ENCODE measurements around the gene NR4A3.
A peak's percentile ranks its signal among the peaks of the same experiment; 100 is the strongest.
"Not testable (repeated sequence)": the region's sequence is repeated elsewhere in the genome, so short reads cannot be mapped to it uniquely, and the experiment has no call there.

Gene NR4A3

DNA sequence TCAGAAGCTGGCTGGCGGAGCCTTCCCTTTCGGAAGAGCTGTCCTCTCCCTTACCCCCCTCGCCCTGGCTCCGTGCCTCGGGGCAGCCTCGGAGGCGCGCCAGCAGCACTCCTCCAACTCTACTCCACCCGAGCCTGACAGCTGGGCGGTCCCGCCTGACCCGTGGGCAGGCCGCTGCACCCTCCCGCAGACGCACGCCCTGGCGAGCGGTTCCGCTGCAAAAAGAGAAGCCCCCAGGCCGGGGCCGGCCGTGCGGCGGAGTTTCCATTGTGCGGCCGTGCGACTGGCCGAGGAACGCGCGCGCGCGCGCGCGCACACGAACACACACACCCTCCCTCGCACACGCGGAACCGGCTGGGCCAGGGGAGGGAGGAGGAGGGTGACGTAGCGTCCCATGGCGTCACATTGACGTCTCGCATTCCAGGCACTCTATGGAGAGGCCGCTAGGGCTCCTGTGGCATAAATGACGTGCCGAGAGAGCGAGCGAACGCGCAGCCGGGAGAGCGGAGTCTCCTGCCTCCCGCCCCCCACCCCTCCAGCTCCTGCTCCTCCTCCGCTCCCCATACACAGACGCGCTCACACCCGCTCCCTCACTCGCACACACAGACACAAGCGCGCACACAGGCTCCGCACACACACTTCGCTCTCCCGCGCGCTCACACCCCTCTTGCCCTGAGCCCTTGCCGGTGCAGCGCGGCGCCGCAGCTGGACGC, at the start of gene NR4A3:
Gene NR4A3 (plus strand): TSS at position 490 of the 713 bp plus-strand sequence. CDS start 6,158 bp downstream, outside the sequence.
- peak; percentile 100 for DNase-seq (ENCODE audit: low read depth)

DNA sequence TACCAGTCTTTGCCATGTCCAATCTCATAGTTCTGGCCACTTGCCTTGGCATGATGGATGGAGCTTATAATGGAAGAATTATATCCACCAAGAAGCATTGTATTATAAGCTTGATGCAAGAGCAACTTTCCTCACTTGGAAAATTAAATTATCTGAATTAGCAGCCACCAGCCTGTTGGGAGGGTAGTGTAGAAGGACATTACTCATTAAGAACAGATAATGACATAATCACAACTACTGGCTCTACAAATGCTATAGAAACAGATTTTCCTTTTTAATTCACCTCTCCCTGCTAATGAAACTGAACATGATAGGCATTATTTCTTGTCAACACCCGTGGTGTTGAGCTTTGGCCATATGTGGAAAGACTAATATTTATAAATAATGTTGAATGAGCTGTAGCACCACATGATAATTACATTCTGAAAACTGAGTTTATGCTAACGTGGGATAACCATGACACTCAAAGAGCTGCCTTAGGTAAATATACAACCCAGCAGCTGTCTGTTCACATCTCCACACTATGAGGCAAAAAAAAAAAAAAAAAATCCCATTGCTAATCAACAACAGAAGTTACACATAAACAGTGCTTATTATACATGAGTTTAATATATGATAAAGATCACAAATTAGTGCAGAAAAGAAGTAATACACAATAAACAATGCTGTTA, 48.1 kb upstream of the NR4A3 start:
- DNase-seq (ENCODE audit: low read depth): no peak

DNA sequence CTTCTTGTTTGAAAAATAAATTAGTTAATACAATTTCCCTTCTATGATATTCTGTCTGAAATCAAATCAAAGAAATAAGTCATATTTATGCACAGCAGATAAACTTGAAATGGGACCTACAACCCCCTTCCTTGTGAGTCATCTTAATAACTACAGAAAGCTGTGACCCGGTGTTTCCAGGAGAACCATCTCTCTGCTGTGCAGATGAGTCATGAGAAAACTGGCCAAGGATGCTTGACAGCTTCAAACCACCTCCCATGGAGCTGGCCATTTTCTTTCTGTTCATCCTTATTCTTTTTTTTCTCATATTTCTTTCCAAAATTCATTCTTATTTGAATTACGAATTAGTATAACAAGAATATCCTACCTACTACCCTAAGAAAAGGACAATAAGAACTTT, 43.4 kb upstream of the NR4A3 start:
- peak; percentile 66 for DNase-seq (ENCODE audit: low read depth)

DNA sequence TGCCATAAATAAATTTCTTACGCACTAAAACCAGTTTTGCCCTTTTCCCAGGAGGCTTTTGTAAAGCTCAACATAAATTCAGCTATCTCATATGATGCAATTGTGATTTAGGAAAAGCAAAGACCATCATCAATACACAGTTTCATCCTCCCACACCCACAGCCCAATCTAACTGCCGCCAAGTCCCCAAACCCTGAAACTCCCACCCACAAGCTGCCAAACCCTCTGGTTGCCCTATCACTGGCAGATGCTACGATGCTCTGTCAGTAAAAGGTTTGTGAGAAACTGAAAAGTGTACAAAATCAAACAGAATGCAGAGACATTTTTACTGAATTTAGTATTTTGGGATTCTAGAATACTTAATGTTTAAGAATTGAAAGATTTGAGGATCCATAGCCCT, 42.8 kb upstream of the NR4A3 start:
- no peak for DNase-seq (ENCODE audit: low read depth)

DNA sequence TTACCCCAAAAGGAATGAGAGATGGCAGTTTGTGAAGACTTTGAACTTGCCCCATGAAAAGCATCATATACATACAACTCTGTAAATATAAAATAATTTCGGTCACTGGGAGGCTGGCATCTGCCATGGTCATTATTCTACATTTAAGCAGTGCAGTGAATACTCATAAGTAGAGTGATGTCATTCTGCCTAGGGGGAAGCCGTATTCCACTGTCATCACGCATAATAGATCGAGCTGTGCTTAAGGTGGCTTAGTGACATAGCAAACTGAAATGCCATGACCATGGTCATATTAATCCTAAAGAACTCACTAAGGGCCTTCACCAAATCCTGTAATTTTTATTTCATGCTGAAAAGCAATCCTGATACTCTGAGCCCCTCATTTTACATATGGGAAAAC, 42.4 kb upstream of the NR4A3 start:
- DNase-seq (ENCODE audit: low read depth): no peak

DNA sequence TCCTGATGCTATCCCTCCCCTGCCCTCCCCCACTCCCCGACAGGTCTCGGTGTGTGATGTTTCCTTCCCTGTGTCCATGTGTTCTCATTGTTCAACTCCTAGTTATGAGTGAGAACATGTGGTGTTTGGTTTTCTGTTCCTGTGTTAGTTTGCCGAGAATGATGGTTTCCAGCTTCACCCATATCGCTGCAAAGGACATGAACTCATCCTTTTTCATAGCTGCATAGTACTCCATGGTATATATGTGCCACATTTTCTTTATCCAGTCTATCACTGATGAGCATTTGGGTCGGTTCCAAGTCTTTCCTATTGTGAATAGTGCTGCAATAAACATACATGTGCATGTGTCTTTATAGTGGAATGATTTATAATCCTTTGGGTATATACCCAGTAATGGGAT, 39.3 kb upstream of the NR4A3 start:
- DNase-seq (ENCODE audit: low read depth): not testable (repeated sequence)

DNA sequence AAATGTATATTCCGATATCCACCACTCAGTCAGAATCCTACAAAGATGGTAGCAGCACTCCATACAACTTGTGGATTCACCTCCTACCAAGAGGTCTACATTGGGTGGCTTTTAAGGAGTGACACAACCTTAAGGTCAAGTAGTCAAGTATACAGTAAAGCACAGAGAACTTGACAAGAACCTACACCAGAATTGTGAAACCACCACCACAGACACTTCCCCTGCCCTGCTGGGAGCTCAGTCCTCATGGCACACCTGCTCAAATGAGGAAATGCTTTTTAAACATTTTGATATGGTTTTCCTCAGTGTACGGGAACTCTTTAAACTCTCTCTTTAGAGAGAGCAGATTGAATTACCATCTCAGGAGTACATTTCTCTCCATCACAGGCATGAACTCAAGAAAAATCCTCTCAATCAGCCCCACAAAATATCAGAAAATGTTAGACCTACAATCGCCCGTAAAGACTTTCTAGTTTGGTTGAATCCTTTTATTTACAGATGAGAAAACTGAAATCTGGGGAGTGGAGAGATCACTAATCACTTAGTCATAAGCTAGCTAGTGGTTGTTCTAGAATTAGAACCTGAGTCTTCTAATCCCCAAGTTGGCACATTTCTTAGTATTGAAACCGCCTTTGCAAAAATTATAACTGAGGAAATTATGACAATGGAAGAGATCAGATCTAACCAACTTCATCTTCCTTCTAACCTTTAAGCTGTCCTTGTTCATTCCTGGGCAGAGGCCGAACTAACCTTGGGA, 38.5 kb upstream of the NR4A3 start:
- no peak for DNase-seq (ENCODE audit: low read depth)

DNA sequence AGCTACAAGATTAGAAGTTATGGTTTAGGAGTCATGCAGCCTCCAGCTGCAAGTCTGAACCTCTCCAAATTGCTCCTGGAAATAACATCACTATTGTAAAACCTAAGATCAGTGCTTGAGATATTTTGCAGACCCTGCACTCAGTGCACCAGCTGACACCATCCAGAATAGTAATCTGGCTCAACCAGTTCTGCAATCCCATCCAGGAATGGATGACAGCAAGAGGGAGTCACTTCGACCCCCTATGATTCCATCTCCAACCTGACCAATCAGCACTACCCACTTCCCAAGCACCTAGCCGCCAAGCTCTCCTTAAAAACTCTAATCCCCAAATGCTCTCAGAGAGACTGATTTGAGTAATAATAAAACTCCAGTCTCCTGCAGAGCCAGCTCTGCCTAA, 37.9 kb upstream of the NR4A3 start:
- DNase-seq (ENCODE audit: low read depth): no peak

DNA sequence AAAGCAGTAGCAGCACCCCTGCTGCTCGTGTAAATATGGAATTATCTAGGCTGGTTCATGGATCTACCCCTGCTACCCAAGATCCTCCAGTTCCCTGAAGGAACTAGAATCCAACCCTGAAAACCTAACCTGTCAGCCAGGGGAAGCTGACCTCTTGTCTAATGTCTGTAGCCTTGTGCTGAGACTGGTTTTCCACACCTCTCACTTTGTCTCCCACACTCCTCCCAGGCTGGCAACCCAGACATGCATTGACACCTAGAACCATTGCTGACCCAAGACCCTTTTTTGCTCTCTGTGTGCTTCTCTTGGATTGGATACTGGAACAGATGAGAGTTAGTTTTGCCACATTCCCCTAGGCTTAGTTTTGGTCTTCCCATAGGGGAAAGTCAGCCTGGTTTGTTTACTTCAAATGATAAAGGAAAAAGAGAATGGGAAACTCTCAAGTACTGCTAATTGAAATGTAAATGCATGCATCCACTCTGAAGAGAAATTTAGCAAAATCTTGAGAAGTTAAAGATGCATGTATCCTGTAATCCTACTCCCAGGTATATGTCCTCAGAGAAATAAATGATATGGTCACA, 36.6 kb upstream of the NR4A3 start:
- no peak for DNase-seq (ENCODE audit: low read depth)

DNA sequence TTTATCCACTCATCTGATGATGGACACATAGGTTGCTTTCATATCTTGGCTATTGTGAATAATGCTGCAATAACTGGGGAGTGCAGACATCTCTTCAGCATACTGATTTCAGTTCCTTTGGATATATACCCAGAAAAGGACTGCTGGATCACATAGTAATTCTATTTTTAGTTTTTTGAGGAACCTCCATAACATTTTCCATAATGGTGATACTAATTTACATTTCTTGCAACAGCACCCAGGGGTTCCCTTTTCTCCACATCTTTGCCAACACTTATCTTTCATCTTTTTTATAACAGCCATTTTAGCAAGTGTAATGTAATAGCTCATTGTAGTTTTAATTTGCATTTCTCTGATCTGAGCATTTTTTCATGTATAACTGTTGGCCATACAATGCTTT, 34.1 kb upstream of the NR4A3 start:
- DNase-seq (ENCODE audit: low read depth): no peak

DNA sequence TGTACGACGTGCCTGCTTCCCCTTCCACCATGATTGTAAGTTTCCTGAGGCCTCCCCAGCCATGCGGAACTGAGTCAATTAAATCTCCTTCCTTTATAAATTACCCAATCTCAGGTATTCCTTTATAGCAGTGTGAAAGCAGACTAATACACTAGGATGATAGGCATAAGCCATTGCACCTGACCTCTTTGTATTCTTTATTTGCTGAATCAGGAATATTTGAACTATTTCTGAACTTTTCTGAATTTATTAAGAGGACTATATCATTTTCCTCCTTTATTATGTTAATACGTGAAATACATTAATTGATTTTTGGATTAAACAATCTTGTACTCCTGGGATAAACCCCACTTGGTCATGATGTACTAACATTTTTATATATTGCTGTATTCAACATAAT, 28.2 kb upstream of the NR4A3 start:
- no peak for DNase-seq (ENCODE audit: low read depth)

DNA sequence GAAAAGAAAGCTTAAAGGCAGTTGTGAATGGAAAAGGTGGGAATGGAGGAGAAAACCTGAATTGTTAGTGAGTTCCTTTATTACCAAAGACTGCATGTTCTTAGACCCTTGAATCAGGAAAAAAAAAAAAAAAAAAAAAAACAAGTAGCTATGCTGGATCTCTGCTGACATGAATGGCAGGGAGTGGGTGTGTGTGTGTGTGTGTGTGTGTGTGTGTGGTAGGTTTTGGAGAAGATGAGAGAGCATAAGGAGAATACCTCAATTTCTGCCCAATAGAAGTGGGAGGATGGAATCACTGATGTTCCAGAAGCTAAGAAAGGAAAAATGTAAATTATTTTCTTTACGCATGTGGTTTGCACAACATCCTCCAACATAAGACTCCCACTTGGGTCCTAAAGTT, 25.5 kb upstream of the NR4A3 start:
- no peak for DNase-seq (ENCODE audit: low read depth)

DNA sequence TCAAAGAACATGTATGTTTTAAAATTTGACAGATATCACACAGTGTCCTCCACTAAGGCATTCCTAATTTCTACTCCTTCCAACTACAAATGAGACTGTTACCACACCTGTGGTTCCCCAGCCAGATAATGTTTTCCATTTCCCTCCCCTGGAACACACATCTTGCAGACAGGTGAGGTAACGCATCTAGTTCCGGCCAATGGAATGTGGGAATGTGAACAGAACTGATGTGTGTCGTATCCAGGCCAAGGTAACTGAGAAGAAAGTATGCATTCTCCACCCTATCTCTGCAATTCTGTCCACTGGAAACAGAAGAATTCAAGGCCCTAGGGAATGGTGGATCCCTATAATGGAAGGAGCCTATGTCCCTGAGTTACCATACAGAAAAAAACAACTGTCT, 19.9 kb upstream of the NR4A3 start:
- no peak for DNase-seq (ENCODE audit: low read depth)

DNA sequence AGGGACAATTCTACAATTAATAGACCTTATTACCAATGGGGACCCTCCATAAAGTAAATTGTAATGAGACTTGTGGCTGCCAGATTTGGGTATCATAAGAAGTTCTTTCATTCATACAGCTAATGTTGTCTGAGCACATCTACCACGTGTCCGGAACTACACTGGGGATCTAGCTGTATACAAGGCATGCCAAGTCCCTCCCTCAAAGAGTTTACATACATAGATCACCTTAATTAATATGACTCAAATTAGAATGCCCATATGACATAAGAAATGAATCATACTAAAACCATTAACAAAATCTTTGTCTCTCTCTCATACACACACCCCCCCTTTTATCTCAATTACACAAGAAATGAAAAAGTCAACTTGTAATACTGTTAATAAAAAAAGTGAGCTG, 18.0 kb upstream of the NR4A3 start:
- DNase-seq (ENCODE audit: low read depth): no peak

DNA sequence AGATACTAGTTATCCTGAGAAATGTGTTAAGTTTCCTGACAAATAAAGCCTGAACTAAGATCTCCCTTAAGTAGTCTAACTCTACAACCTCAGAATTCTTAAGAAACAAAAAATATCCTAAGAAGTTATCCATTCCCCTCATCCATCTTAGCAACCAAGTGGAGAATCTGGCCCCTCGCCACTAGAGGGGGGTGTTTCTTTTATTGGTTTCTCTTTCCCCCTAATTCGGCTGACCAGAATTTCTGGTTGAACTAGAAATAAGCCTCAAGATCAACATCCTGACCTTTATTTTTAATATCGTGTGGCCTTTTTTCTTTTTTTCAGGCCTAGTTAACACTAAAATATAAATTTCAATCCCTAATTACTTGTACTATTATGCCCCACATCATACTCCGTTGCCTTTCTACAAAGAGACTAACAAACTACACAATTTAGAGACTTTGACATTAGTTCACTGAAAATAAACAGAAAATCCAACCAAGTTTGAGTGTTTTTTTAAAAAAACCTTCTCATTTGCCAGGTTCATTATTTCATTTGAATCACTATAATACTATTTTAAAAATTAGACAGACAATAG, 14.3 kb upstream of the NR4A3 start:
- peak; percentile 47 for DNase-seq (ENCODE audit: low read depth)

DNA sequence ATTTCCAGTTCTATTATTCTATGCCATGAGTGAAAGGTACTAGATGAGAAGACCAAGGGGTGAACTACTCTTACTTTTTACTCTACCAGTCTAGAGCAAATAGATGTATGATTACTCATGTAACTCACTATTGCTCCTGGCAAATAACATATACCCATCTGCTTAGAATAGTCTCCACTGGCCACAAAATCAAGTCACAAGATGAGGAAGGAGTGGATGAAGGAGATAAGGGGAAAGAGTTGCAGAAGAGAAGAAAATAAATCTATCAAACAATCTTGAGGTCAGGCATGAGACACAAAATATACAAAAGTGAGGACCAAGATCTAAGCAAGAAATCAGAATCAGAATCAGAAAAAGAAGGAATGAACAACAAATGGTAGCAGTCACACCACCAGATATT, 13.7 kb upstream of the NR4A3 start:
- DNase-seq (ENCODE audit: low read depth): no peak

DNA sequence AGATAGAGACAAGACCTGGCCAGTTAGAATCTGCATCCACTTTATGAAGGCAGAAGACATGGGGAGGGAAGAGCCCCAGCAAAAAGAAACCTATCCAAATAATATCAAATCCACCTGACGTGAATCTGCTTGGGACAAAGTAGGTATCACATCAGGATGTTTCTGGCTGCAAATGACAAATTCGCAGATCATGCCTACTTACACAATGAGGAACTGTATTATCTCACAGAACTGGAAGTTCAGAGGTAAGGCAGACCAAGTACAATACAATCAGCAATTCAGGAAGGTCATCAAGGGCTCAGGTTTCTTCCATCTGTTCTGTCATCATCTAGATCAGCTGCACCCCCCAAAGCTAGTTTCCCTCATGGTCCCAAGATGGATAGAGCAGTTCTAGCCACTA, 13.2 kb upstream of the NR4A3 start:
- no peak for DNase-seq (ENCODE audit: low read depth)

DNA sequence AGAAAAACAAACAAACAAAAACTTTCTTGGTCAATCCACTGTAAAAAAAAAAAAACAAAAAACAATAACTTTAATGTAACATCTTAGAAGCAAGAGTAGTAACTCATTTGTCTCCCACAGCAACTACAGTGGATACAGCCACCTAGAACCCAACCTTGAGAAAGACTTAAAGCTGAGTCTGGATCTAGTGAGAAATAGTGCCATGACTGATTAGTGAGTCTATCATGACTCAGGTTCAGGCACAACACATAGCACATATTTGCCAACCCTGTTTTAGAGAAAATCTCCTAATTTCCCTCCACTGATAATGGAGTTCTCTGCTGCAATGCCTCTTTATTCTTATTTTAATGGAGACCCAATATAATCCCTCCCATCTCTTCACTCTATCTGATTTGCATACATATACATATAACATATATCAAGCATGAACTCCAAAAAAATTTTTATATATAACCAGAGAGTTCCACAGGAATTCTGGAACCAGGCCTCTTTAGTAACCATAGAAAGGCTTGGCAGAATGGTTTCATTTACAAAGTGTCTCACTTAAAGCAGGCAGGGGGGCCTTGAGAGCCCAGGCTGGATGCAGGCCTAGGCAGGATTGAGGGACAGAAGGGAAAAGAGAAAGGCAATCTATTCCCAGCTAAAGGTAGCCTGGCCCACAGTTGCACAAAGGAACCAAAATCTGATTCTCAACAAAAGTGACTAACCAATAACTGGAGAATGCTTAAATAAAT, 11.9 kb upstream of the NR4A3 start:
- no peak for DNase-seq (ENCODE audit: low read depth)

DNA sequence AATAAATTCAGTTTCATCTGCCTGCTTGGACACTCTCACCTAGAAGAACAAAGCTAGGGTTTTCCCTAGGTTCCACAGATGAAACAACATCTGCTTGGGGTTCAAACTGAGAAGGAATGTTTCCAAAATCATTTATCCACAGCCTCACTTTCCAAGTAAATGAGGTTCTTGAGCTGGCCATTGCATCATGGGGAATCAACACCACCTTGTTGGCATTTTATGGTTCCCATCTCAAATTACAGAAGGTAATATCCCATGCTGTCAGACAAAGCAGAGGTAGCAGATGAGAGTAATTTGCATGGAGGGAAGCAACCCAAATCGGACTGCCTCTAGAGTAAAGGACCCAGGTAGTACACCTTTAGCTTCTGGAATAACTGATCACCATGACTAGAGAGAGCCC, 10.5 kb upstream of the NR4A3 start:
- no peak for DNase-seq (ENCODE audit: low read depth)

DNA sequence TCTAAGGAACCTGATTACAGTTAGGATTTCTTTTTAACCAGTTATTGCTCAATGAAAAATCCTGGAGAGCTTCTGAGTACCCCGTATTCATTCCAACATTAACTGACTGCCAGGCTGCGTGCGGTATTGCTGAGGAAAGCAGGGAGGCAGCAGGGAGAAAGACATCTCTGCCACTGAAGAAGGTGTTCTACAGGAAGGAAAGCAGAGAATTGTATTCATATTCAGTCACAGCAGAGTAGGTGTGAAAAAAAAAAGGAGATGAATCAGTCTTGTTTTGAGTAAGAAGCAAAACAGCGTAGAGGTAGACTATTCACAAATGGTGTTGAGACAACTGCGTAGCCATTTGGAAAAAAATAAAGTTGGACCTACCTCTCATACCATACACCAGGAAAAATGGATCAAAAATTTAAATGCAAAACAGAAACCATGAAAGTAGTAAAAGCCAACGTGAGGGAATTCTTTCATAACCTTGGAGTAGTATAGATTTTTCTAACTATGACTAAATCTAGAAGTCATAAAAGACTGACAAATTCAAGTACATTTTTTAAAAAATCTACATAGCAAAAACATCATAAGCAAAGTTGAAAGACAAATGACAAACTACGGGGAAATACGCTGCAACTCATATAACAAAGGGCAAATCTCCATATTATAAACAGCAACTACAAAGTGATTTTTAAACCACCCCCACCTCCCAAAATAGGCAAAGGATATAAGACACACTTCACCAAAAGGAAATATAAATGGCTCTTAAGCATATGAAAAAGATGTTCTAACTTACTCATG, 9.9 kb upstream of the NR4A3 start:
- DNase-seq (ENCODE audit: low read depth): no peak

DNA sequence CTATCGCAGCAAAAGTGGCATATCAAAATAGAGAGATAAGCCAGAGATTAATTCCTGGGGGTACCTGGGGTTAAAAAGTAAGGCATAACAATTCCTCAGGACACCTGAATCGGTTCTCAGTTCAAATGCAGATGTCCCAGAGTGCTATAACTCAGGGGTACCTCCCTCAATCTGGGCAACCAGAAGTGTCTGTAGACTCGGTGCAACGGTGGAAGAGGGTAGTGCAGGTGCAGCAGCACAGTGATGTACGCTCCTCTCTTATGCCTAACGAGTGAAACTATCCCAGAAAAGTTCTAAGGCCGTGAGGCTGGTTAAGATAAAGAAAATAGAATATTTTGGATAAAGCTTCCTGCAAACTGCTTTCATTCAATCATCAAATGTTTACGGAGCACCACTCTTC, 7.9 kb upstream of the NR4A3 start:
- no peak for DNase-seq (ENCODE audit: low read depth)

Measured in fibroblast of gingiva (primary cell).